ENCODE measurements around the gene CHST8.

Gene CHST8

GRCh38 chr19:33717878-33718277 is 96.1 kb downstream of the CHST8 start:
- DNase-seq (ENCODE audit: low read depth), result no peak

GRCh38 chr19:33718651-33719254 is 97.0 kb downstream of the CHST8 start:
- DNase-seq (ENCODE audit: low read depth), result no peak

GRCh38 chr19:33719366-33720154 is 97.8 kb downstream of the CHST8 start:
- no peak for DNase-seq (ENCODE audit: low read depth)

- DNase-seq (ENCODE audit: low read depth), result no peak
These were observed 98.4 kb downstream of the CHST8 start for GRCh38 chr19:33720155-33720493.

GRCh38 chr19:33720691-33721682 is 99.2 kb downstream of the CHST8 start:
- DNase-seq (ENCODE audit: low read depth), result no peak

GRCh38 chr19:33721735-33722297 is 100.1 kb downstream of the CHST8 start:
- DNase-seq (ENCODE audit: low read depth), result no peak

GRCh38 chr19:33722456-33723239 is 100.9 kb downstream of the CHST8 start:
- no peak for DNase-seq (ENCODE audit: low read depth)

- no peak for DNase-seq (ENCODE audit: low read depth)
These were observed 101.8 kb downstream of the CHST8 start for GRCh38 chr19:33723512-33723911.

GRCh38 chr19:33724021-33724720 is 102.4 kb downstream of the CHST8 start:
- no peak for DNase-seq (ENCODE audit: low read depth)

- no peak for DNase-seq (ENCODE audit: low read depth)
These were observed 102.9 kb downstream of the CHST8 start for GRCh38 chr19:33724721-33725060.

GRCh38 chr19:33725567-33725966 is 103.8 kb downstream of the CHST8 start:
- no peak for DNase-seq (ENCODE audit: low read depth)

- no peak for DNase-seq (ENCODE audit: low read depth)
These were observed 105.0 kb downstream of the CHST8 start for GRCh38 chr19:33726756-33727155.

- DNase-seq (ENCODE audit: low read depth), result no peak
These were observed 105.7 kb downstream of the CHST8 start for GRCh38 chr19:33727331-33727998.

GRCh38 chr19:33728141-33728540 is 106.4 kb downstream of the CHST8 start:
- no peak for DNase-seq (ENCODE audit: low read depth)

GRCh38 chr19:33730858-33731607 is 109.3 kb downstream of the CHST8 start:
- DNase-seq (ENCODE audit: low read depth), result no peak

- DNase-seq (ENCODE audit: low read depth), result no peak
These were observed 110.1 kb downstream of the CHST8 start for GRCh38 chr19:33731881-33732280.

- DNase-seq (ENCODE audit: low read depth), result no peak
These were observed 113.2 kb downstream of the CHST8 start for GRCh38 chr19:33734913-33735312.

- no peak for DNase-seq (ENCODE audit: low read depth)
These were observed 114.4 kb downstream of the CHST8 start for GRCh38 chr19:33736158-33736557.

- DNase-seq (ENCODE audit: low read depth), result no peak
These were observed 115.0 kb downstream of the CHST8 start for GRCh38 chr19:33736787-33737186.
